ENCODE measurements around the gene CHD3. TPM values are rescaled to one million over a fixed set of nuclear protein-coding genes. Genes with fewer than 3 reads are reported as not detected.

CHD3 gene
- total and polyA plus RNA-seq, 2 donors (not counting 1 experiment from before 2014, with no cell fraction given) = 68.1 to 69.1 TPM

DNA sequence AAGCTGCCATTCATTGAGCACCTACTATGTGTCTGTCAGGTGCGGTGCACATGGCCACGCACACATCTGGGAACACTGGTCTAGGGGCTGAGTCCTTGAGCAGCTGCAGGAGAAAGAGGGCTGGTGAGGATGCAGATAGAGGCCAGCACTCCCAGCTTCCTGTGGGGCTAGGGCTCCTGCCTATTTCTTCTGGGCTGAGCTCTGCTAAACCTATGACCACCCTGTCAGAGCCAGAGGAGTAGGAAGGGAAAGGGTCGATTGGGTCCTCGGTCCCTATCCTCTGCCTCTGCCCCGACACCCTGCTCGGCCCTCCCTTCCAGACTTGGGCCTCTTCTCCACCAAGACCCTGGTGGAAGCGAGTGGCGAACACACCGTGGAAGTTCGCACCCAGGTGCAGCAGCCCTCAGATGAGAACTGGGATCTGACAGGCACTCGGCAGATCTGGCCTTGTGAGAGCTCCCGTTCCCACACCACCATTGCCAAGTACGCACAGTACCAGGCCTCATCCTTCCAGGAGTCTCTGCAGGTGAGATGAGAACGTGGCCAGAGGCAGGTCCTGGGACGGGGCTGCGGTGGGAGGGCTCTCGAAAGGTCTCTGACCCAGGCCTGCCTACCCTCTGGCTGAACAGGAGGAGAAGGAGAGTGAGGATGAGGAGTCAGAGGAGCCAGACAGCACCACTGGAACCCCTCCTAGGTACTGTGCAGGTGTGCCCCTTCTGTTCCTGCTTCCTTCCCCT is 37.7 kb upstream of the CHD3 start:
- peaks cover 0 to 37% of the 10 kb centered on the region in 2 experiments for H3K36me3 ChIP-seq (replicated peaks in 1 of 2; ENCODE audit: control extremely low read depth in 1 of 2, control insufficient read depth in 1 of 2, extremely low read depth in 1 of 2, insufficient read depth in 2 of 2, low read length in 1 of 2)
- peak overlapping the region; percentile 56 for H3K9ac ChIP-seq (ENCODE audit: low read length)
- H2AFZ ChIP-seq (ENCODE audit: insufficient read depth, low read depth, low read length, poor library complexity, severe bottlenecking) = no peak overlapping the region
- H3K4me3 Mint-ChIP-seq = peak overlapping the region; percentile 71
- intact Hi-C loops (cut with micrococcal nuclease) = loop anchor here (1.0 kb wide), 4 partner anchors 10 to 108 kb away; partner anchors contain the start of gene KDM6B
- H4K20me1 ChIP-seq (ENCODE audit: control insufficient read depth, insufficient read depth, low read length, poor library complexity, severe bottlenecking) = peaks cover 76% of the 10 kb centered on the region
- POLR2A ChIA-PET = interaction anchor here (0.7 to 1.4 kb wide), 3 partner anchors 9 to 236 kb away, joined by 3 to 12 read pairs (median 4); partner anchors contain the start of gene FXR2
- CTCF ChIA-PET = interaction anchor here (0.6 to 4.0 kb wide), 13 partner anchors 8 to 209 kb away, joined by 3 to 49 read pairs (median 6); partner anchors contain the start of gene KDM6B
- H3K4me2 ChIP-seq (replicated peaks; ENCODE audit: low read depth, low read length, poor library complexity, severe bottlenecking) = peak overlapping the region; percentile 73
- peaks cover 24% of the 10 kb centered on the region for H3K79me2 ChIP-seq (ENCODE audit: control insufficient read depth, insufficient read depth, low read length)
- peaks cover 27% of the 10 kb centered on the region for H3K4me1 Mint-ChIP-seq
- no peaks in the 10 kb centered on the region for H3K9me3 Mint-ChIP-seq (ENCODE audit: insufficient read depth)
- H3K9me3 ChIP-seq (ENCODE audit: control extremely low read depth in 1 of 3, control insufficient read depth in 2 of 3, insufficient read depth in 1 of 3, low read length in 2 of 3) = no peaks in the 10 kb centered on the region
- H3K4me3 ChIP-seq (ENCODE audit: control extremely low read depth in 1 of 5, extremely low read depth in 1 of 5, insufficient read depth in 1 of 5, low read depth in 2 of 5, low read length in 4 of 5) = peak overlapping the region in 4 of 5 experiments; percentile 28 to 50 (median 38)
- peak overlapping the region; percentile 55 to 56 for H3K27ac ChIP-seq (ENCODE audit: low read length in 2 of 2)
- H3K27ac Mint-ChIP-seq = peak overlapping the region; percentile 82
- TF ChIP-seq EZH2 (IDR thresholded peaks at IDR 0.05; ENCODE audit: borderline replicate concordance, insufficient read depth, low read depth, low read length, poor library complexity, severe bottlenecking) (no peak), CTCF (IDR thresholded peaks at IDR 0.05) (no peak)
- H3K27me3 ChIP-seq (replicated peaks in 1 of 4; ENCODE audit: control extremely low read depth in 1 of 4, control insufficient read depth in 3 of 4, insufficient read depth in 4 of 4, low read length in 3 of 4) = no peaks in the 10 kb centered on the region
- WGBS (ENCODE audit: insufficient coverage) = 95% methylated on average over 15 of the region's 17 CpGs
- H3K27me3 Mint-ChIP-seq = no peaks in the 10 kb centered on the region
- ATAC-seq (ENCODE audit: low read depth) (no peak), DNase-seq (no peak)
- H3K4me1 ChIP-seq (ENCODE audit: control insufficient read depth in 2 of 2, insufficient read depth in 2 of 2, low read length in 2 of 2) = peaks cover 12 to 25% of the 10 kb centered on the region in 2 donors

All from B cell (primary cell).